ENCODE data around the gene BRD9. TPM values are rescaled to one million over a fixed set of nuclear protein-coding genes. Genes with fewer than 3 reads are reported as not detected.

The BRD9 gene
- total and polyA plus RNA-seq, 2 of the 13 experiments (the other 11 are each of a cell fraction or from before 2014, with no cell fraction given): 5.2 to 22.9 TPM

GRCh38 chr5:850511-851006, 42.0 kb downstream of the BRD9 start, which contains the start of gene ZDHHC11 (continued):
- TF ChIP-seq ZNF574 (CRISPR knock-in tag; IDR thresholded peaks at IDR 0.05): peak; percentile 53; the same call in 1 of the 2 replicates
- TF ChIP-seq ZSCAN31 (CRISPR knock-in tag; IDR thresholded peaks at IDR 0.05; ENCODE audit: low read depth): no peak
- TF ChIP-seq GABPB1 (CRISPR knock-in tag; IDR thresholded peaks at IDR 0.05): peak; percentile 35; the same call in 1 of the 2 replicates
- TF ChIP-seq MXD1 (CRISPR knock-in tag; IDR thresholded peaks at IDR 0.05): 0 out of 2 replicates have a peak, but pooled peaks have one; percentile 37
- TF ChIP-seq GFI1 (CRISPR knock-in tag; IDR thresholded peaks at IDR 0.05; ENCODE audit: borderline replicate concordance): 0 out of 2 replicates have a peak, but pooled peaks have one; percentile 25
- TF ChIP-seq MED1 (CRISPR knock-in tag; IDR thresholded peaks at IDR 0.05): 0 out of 2 replicates have a peak, but pooled peaks have one; percentile 28
- TF ChIP-seq POGZ (CRISPR knock-in tag; IDR thresholded peaks at IDR 0.05): 0 out of 2 replicates have a peak, but pooled peaks have one; percentile 15
- no peak for TF ChIP-seq HNF4A (CRISPR knock-in tag; IDR thresholded peaks at IDR 0.05)
- TF ChIP-seq GABPA (IDR thresholded peaks at IDR 0.05; ENCODE audit: low read depth, low read length): 0 out of 2 replicates have a peak, but pooled peaks have one; percentile 7
- TF ChIP-seq GABPA (CRISPR knock-in tag; IDR thresholded peaks at IDR 0.05; ENCODE audit: low read depth): peak; percentile 45; the same call in 1 of the 2 replicates
- no peak for TF ChIP-seq HIVEP1 (CRISPR knock-in tag; IDR thresholded peaks at IDR 0.05)
- no peak for TF ChIP-seq ZNF496 (CRISPR knock-in tag; IDR thresholded peaks at IDR 0.05; ENCODE audit: insufficient replicate concordance)
- TF ChIP-seq ZNF577 (CRISPR knock-in tag; IDR thresholded peaks at IDR 0.05; ENCODE audit: borderline replicate concordance, low read depth): no peak
- TF ChIP-seq ZNF772 (CRISPR knock-in tag; IDR thresholded peaks at IDR 0.05): no peak
- no peak for TF ChIP-seq LRRFIP1 (CRISPR knock-in tag; conservative IDR thresholded peaks at IDR 0.05)
- TF ChIP-seq ZNF841 (CRISPR knock-in tag; IDR thresholded peaks at IDR 0.05; ENCODE audit: borderline replicate concordance): no peak
- no peak for TF ChIP-seq ZKSCAN1 (IDR thresholded peaks at IDR 0.05; ENCODE audit: low read length)
- no peak for TF ChIP-seq SALL1 (CRISPR knock-in tag; IDR thresholded peaks at IDR 0.05)
- no peak for TF ChIP-seq HMGA1 (CRISPR knock-in tag; conservative IDR thresholded peaks at IDR 0.05)
- TF ChIP-seq ZBTB7B (CRISPR knock-in tag; IDR thresholded peaks at IDR 0.05): no peak
- no peak for TF ChIP-seq JARID2 (CRISPR knock-in tag; IDR thresholded peaks at IDR 0.05; ENCODE audit: insufficient replicate concordance)
- TF ChIP-seq AGO2 (optimal IDR thresholded peaks at IDR 0.05; ENCODE audit: low read depth, low read length): no peak
- TF ChIP-seq PATZ1 (CRISPR knock-in tag; IDR thresholded peaks at IDR 0.05): peak; percentile 61

Data from HepG2 (cell line).